HK-2 (cell line): ENCODE measurements around the gene SYNGR2.

Experiments
- DNase-seq: peaks from one replicate; pipeline ENCODE4 v3.0.0-alpha.2; 2018; ENCODE audit not compliant: unreplicated experiment

The SYNGR2 gene

GRCh38 chr17:78202666-78203065, 34.3 kb downstream of the SYNGR2 start:
- no peak for DNase-seq

GRCh38 chr17:78204387-78205123, 36.2 kb downstream of the SYNGR2 start:
- DNase-seq, result no peak

GRCh38 chr17:78205124-78205775, 36.9 kb downstream of the SYNGR2 start:
- DNase-seq, result no peak

- no peak for DNase-seq
Observed at GRCh38 chr17:78206298-78206697, 37.9 kb downstream of the SYNGR2 start.

GRCh38 chr17:78208486-78208885, 40.1 kb downstream of the SYNGR2 start:
- DNase-seq, result no peak

GRCh38 chr17:78210111-78210510, 41.7 kb downstream of the SYNGR2 start:
- no peak for DNase-seq

- no peak for DNase-seq
Observed at GRCh38 chr17:78211032-78211431, 42.7 kb downstream of the SYNGR2 start.

GRCh38 chr17:78214016-78214705, 45.8 kb downstream of the SYNGR2 start, which contains the start of gene BIRC5:
Gene BIRC5, plus strand, starts transcription at chr17:78214253. Its CDS starts 64 bp downstream, at chr17:78214317.
- peak; percentile 86 for DNase-seq

GRCh38 chr17:78214706-78215061, 46.3 kb downstream of the SYNGR2 start:
- DNase-seq, result no peak

- no peak for DNase-seq
Observed at GRCh38 chr17:78219396-78220150, 51.2 kb downstream of the SYNGR2 start.
